HepG2 (cell line): ENCODE measurements around the gene EEIG1. TPM values are rescaled to one million over a fixed set of nuclear protein-coding genes. Genes with fewer than 3 reads are reported as not detected.

Source experiments
- ATAC-seq: fragments of 200-7000 bp; cut with Tn5 transposase; 3 replicates; pipeline ENCODE4 v1.9.1; 2020; ENCODE audit warnings: mild to moderate bottlenecking, moderate library complexity
- BruUV-seq: library from RNA; stranded (reverse); fragments of 400-500 nt; replicated peaks from 2 replicates; lab custom pipeline; 2021; lab: Mats Ljungman, UMichigan
- CTCF ChIA-PET: fragments of 300-600 bp; formaldehyde crosslinking; extraction: SDS; loops from one replicate; lab custom pipeline; 2021; ENCODE audit warnings: low total read pairs, inconsistent platforms, low intra/inter-chr PET ratio; lab: Yijun Ruan, JAX
- POLR2A ChIA-PET: fragments of 350-600 bp; sonication (Branson Sonifier 250); formaldehyde crosslinking; loops from one replicate; lab custom pipeline; 2020; ENCODE audit warnings: antibody characterized with exemption, inconsistent platforms; lab: Yijun Ruan, JAX
- DNase-seq: peaks from one replicate; pipeline ENCODE4 v3.0.0-alpha.2; 2015; ENCODE audit warnings: low spot score
- FAIRE-seq: peaks from 3 replicates; lab custom pipeline; 2011; peaks lifted over from hg19 to GRCh38; lab: Jason Lieb, UNC
- H2AFZ ChIP-seq: one replicate; pipeline ENCODE4 v1.6.1; 2011; ENCODE audit warnings: low read length, inconsistent platforms
- H3K27ac ChIP-seq: fragments of 300-600 bp; 3 replicates; pipeline ENCODE4 v1.8.0; 2011; ENCODE audit warnings: mixed run types, mild to moderate bottlenecking, mixed read lengths, low read length, inconsistent platforms; ENCODE audit not compliant: insufficient read depth; ENCODE audit errors: extremely low read length
- H3K27me3 ChIP-seq, 2 experiments: fragments of 200-600 bp in 1 of 2; 2 replicates in 1 of 2; 3 replicates in 1 of 2; pipeline versions ENCODE4 v1.6.0 to v1.8.0; 2011; ENCODE audit warnings: low read length in 2 of 2, mild to moderate bottlenecking in 2 of 2, moderate library complexity in 2 of 2, inconsistent platforms in 1 of 2; ENCODE audit not compliant: insufficient read depth in 2 of 2, control insufficient read depth in 1 of 2
- H3K36me3 ChIP-seq, 2 experiments: fragments of 200-600 bp in 1 of 2; replicated peaks in 1 of 2; 2 replicates in 1 of 2; 3 replicates in 1 of 2; pipeline versions ENCODE4 v1.5.1 to v1.8.0; 2011; ENCODE audit warnings: low read length in 2 of 2, inconsistent platforms in 1 of 2; ENCODE audit not compliant: insufficient read depth in 2 of 2, control insufficient read depth in 1 of 2
- H3K4me1 ChIP-seq: 2 replicates; pipeline ENCODE4 v1.5.1; 2012; ENCODE audit warnings: low read length, inconsistent platforms; ENCODE audit not compliant: insufficient read depth
- H3K4me2 ChIP-seq: 2 replicates; pipeline ENCODE4 v1.6.0; 2011; ENCODE audit warnings: low read depth, low read length, inconsistent platforms
- H3K4me3 ChIP-seq, 3 experiments: fragments of 200-600 bp in 1 of 3; sonication (generic), shearing (Covaris generic) in 1 of 3; replicated peaks in 1 of 3; 2 replicates each; pipeline ENCODE4 v1.5.1; 2011 to 2016; ENCODE audit warnings: low read length in 3 of 3, inconsistent platforms in 2 of 3, low read depth in 2 of 3, mild to moderate bottlenecking in 2 of 3, control low read depth in 1 of 3, mixed read lengths in 1 of 3; ENCODE audit not compliant: insufficient read depth in 1 of 3
- H3K79me2 ChIP-seq: one replicate; pipeline ENCODE4 v1.6.1; 2011; ENCODE audit warnings: low read length, inconsistent platforms; ENCODE audit not compliant: insufficient read depth
- H3K9ac ChIP-seq: 2 replicates; pipeline ENCODE4 v1.6.0; 2011; ENCODE audit warnings: mild to moderate bottlenecking, low read depth, low read length, inconsistent platforms; ENCODE audit not compliant: insufficient read depth
- H3K9me3 ChIP-seq: 2 replicates; pipeline ENCODE4 v1.5.1; 2012; ENCODE audit warnings: mild to moderate bottlenecking, low read length
- H4K20me1 ChIP-seq: 2 replicates; pipeline ENCODE4 v1.6.0; 2011; ENCODE audit warnings: inconsistent platforms, mild to moderate bottlenecking, low read length, moderate library complexity; ENCODE audit not compliant: insufficient read depth
- GABPB1 ChIP-seq: IDR thresholded peaks from 2 replicates; pipeline ENCODE4 v1.6.1; 2016; ENCODE audit warnings: mild to moderate bottlenecking, missing genetic modification reagents, moderate library complexity, missing compliant biosample characterization
- GTF2F1 ChIP-seq: fragments of 150-350 bp; IDR thresholded peaks from 2 replicates; pipeline ENCODE4 v1.6.1; 2014; ENCODE audit warnings: low read length
- NFE2L1 ChIP-seq: sonication (generic); formaldehyde crosslinking; IDR thresholded peaks from 2 replicates; pipeline ENCODE4 v1.4.0; 2020; ENCODE audit warnings: missing genetic modification reagents, mild to moderate bottlenecking, borderline replicate concordance
- PITX1 ChIP-seq: sonication (generic); formaldehyde crosslinking; IDR thresholded peaks from 2 replicates; pipeline ENCODE4 v1.5.1; 2020; ENCODE audit warnings: mild to moderate bottlenecking, missing genetic modification reagents
- ZNF326 ChIP-seq: sonication (generic); formaldehyde crosslinking; IDR thresholded peaks from 2 replicates; pipeline ENCODE4 v1.4.0; 2020; ENCODE audit warnings: missing genetic modification reagents, borderline replicate concordance
- ZNF605 ChIP-seq: sonication (generic); formaldehyde crosslinking; IDR thresholded peaks from 2 replicates; pipeline ENCODE4 v1.8.0; 2022; ENCODE audit warnings: mild to moderate bottlenecking, missing genetic modification reagents
- WGBS: methylation state at CpG from one replicate; pipeline ENCODE4 v1.1.6; 2017; ENCODE audit warnings: low lambda C conversion rate; 5-methylcytosine and 5-hydroxymethylcytosine counted together
- in situ Hi-C: cut with HindIII; loops from 2 replicates; pipeline ENCODE4 v1.10.0; 2017; ENCODE audit warnings: low pct_unique_long_range_greater_than_20kb; ENCODE audit not compliant: extremely low pct_ligation_motif_present
- intact Hi-C: fragments of 100-400 bp; cut with micrococcal nuclease; formaldehyde crosslinking; loops from one replicate; pipeline ENCODE4 v1.10.0; 2022; ENCODE audit not compliant: unreplicated experiment
- polyA plus RNA-seq, 8 experiments: library from polyadenylated mRNA; depleted of rRNA in 3 of 8; stranded (reverse) in 7 of 8; unstranded in 1 of 8; fragments of >200 nt; fragmentation: Illumina TruSeq in 4 of 8; extraction: Trizol in 4 of 8; gene quantifications; 2 replicates each; pipeline versions ENCODE4 v1.2.1 to v1.2.3, GENCODE V29; 2011 to 2016; ENCODE audit warnings: low read depth in 4 of 8, missing spikeins in 1 of 8, mixed read lengths in 1 of 8; ENCODE audit not compliant: insufficient read depth in 1 of 8
- total RNA-seq, 5 experiments: library from RNA; depleted of rRNA; stranded (reverse); fragments of >200 nt; fragmentation: Illumina TruSeq; extraction: Trizol; gene quantifications; 2 replicates each; pipeline ENCODE4 v1.2.3, GENCODE V29; 2016; ENCODE audit warnings: low read depth in 1 of 5
- TF ChIP-seq, protein P1 (sequence below): sonication (generic); formaldehyde crosslinking; IDR thresholded peaks from 2 replicates; pipeline ENCODE4 v1.5.1; 2020; ENCODE audit warnings: mild to moderate bottlenecking, missing genetic modification reagents, moderate library complexity
- TF ChIP-seq, protein P2 (sequence below): IDR thresholded peaks from 2 replicates; pipeline ENCODE4 v1.6.1; 2016; ENCODE audit warnings: missing compliant biosample characterization, missing genetic modification reagents, borderline replicate concordance
- TF ChIP-seq, protein P3 (sequence below): sonication (generic); formaldehyde crosslinking; IDR thresholded peaks from 2 replicates; pipeline ENCODE4 v1.5.0; 2020; ENCODE audit warnings: missing genetic modification reagents

EEIG1 gene
- total and polyA plus RNA-seq, 2 of the 13 experiments (the other 11 are each of a cell fraction or from before 2014, with no cell fraction given): 16.6 to 25.2 TPM

DNA sequence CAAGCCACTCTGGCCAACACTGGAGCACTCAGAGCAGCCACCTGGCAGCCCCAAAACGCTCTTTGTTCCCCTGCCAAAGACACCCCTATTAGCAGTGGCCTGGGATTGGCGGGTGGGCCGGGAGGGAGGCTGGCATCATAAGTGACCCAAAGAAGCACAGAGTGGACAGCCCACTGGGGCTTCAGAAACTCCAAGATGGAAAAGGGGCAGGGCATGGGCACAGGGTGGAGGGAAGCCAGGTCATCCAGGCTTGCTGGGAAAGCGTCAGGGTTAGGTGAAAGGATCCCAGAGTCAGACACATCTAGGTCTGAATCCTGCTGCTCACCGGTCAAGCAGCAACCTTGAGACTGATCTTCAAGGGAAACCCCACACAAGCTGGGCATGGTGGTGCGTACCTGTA, 14.8 kb downstream of the EEIG1 start (continued):
- TF ChIP-seq, protein P1, sequence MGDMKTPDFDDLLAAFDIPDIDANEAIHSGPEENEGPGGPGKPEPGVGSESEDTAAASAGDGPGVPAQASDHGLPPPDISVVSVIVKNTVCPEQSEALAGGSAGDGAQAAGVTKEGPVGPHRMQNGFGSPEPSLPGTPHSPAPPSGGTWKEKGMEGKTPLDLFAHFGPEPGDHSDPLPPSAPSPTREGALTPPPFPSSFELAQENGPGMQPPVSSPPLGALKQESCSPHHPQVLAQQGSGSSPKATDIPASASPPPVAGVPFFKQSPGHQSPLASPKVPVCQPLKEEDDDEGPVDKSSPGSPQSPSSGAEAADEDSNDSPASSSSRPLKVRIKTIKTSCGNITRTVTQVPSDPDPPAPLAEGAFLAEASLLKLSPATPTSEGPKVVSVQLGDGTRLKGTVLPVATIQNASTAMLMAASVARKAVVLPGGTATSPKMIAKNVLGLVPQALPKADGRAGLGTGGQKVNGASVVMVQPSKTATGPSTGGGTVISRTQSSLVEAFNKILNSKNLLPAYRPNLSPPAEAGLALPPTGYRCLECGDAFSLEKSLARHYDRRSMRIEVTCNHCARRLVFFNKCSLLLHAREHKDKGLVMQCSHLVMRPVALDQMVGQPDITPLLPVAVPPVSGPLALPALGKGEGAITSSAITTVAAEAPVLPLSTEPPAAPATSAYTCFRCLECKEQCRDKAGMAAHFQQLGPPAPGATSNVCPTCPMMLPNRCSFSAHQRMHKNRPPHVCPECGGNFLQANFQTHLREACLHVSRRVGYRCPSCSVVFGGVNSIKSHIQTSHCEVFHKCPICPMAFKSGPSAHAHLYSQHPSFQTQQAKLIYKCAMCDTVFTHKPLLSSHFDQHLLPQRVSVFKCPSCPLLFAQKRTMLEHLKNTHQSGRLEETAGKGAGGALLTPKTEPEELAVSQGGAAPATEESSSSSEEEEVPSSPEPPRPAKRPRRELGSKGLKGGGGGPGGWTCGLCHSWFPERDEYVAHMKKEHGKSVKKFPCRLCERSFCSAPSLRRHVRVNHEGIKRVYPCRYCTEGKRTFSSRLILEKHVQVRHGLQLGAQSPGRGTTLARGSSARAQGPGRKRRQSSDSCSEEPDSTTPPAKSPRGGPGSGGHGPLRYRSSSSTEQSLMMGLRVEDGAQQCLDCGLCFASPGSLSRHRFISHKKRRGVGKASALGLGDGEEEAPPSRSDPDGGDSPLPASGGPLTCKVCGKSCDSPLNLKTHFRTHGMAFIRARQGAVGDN: peak; percentile 3; the same call in 1 of the 2 replicates

DNA sequence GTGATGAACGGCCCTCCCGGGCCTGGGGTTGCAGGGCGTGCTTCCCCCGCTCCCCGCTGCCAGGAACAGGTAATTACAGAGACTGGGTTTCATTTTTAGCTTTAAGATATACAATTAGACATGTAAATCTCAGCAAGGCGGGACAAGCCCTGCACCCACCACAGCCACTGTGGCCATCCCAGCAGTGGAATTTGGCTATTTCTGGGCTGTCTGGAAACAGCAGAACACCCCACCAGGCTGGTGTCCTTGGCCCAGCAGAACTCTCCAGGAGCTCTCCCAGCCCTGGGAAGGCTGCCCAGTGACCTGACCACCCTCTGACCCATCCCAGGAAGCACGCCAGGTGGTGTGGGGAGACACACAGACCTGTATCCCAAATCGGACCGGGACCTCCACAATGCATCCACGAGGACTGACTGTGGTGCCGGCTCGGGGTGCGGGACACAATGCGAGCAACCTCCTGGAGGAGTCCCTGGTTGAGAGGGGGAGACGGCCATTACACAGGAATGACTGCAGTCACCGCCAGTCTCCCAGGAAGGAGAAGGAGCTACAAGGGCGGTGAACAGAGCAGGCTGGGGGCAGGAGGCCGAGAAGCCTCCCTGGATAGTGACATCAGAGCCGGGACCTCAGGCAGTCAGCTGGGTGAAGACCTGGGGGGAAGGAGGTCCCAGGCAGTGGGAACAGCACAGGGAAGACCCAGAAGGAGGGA, 17.3 kb downstream of the EEIG1 start:
- Histone ChIP-seq H4K20me1 (no peaks in the 10 kb centered on the region), H3K4me1 (peaks cover 73% of the 10 kb centered on the region), H3K4me3 (no peak overlapping the region), H3K79me2 (peaks cover 87% of the 10 kb centered on the region), H3K9me3 (no peaks in the 10 kb centered on the region)
- CTCF ChIA-PET: no interaction called here
- TF ChIP-seq GABPB1: no peak
- TF ChIP-seq, protein P2, sequence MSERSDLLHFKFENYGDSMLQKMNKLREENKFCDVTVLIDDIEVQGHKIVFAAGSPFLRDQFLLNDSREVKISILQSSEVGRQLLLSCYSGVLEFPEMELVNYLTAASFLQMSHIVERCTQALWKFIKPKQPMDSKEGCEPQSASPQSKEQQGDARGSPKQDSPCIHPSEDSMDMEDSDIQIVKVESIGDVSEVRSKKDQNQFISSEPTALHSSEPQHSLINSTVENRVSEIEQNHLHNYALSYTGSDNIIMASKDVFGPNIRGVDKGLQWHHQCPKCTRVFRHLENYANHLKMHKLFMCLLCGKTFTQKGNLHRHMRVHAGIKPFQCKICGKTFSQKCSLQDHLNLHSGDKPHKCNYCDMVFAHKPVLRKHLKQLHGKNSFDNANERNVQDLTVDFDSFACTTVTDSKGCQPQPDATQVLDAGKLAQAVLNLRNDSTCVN: no peak
- TF ChIP-seq, protein P3, sequence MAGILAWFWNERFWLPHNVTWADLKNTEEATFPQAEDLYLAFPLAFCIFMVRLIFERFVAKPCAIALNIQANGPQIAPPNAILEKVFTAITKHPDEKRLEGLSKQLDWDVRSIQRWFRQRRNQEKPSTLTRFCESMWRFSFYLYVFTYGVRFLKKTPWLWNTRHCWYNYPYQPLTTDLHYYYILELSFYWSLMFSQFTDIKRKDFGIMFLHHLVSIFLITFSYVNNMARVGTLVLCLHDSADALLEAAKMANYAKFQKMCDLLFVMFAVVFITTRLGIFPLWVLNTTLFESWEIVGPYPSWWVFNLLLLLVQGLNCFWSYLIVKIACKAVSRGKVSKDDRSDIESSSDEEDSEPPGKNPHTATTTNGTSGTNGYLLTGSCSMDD: no peak
- no peak for TF ChIP-seq PITX1 (CRISPR knock-in tag)
- no peak for TF ChIP-seq ZNF326 (CRISPR knock-in tag)
- no peak for TF ChIP-seq GTF2F1
- no peak for TF ChIP-seq NFE2L1 (CRISPR knock-in tag)
- TF ChIP-seq ZNF605 (CRISPR knock-in tag): no peak
- TF ChIP-seq, all 625 proteins: peak for 0
- intact Hi-C loops (no loop called here), in situ Hi-C loops (no loop called here)
- POLR2A ChIA-PET: interaction anchor here (1.2 to 3.3 kb wide), 2 partner anchors 8 to 13 kb away, joined by 5 to 9 read pairs; no protein-coding TSS in a partner anchor
- WGBS: 90% methylated on average over 18 of the region's 19 CpGs
- DNase-seq (no peak), FAIRE-seq (no peak), ATAC-seq (no peak)
- no TSS peak for BruUV-seq
- H3K9ac ChIP-seq: no peak overlapping the region
- H3K36me3 ChIP-seq: peaks cover 1 to 9% of the 10 kb centered on the region in 2 experiments; a peak in 3 of 5 replicates
- no peak overlapping the region for H2AFZ ChIP-seq
- no peaks in the 10 kb centered on the region for H3K27me3 ChIP-seq
- H3K27ac ChIP-seq: no peak overlapping the region
- no peak overlapping the region for H3K4me2 ChIP-seq
